NCI-H1048 (cell line): ENCODE measurements around the gene CCDC88C.

Experiments used
- DNase-seq: peaks from one replicate; lab custom pipeline; 2025; lab: John Stamatoyannopoulos, UW

The CCDC88C gene

GRCh38 chr14:91396959-91397815 is 20.4 kb downstream of the CCDC88C start:
- no peak for DNase-seq

- no peak for DNase-seq
Observed at GRCh38 chr14:91396013-91396660, 21.5 kb downstream of the CCDC88C start.

- DNase-seq = no peak
Observed at GRCh38 chr14:91395466-91395865, 22.2 kb downstream of the CCDC88C start.

- no peak for DNase-seq
Observed at GRCh38 chr14:91394105-91395081, 23.2 kb downstream of the CCDC88C start.

DNA sequence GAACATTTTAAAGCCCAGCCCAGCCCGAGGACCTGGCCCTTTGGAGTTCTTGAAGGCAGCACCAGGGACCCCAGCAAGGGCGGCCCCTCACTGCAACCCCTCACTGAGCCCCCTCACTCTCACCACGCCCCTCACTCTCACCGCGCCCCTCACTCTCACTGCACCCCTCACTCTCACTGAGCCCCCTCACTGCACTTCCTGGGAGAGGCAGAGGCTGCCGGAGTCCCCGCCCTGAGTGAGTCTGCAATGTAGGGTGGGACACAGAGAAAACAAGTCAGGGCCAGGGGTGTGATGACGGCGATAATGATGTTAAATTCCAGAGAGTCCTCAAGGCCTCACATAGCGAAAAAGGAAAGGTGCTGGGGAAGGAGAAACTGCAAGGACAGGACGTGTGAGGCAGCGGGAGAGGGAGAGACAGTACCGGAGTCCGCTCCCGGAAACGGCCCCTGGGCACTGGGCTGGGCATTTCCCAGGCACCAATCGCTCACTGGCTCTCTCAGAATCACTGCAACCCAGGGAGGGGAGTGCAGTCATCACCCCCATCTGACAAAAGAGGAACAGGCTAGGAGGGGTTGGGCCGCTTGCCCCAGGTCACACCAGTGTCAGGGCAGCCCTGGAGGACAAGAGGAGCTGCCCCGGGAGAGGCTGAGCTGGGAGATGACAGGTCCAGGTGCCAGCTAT is 24.9 kb downstream of the CCDC88C start:
- no peak for DNase-seq

GRCh38 chr14:91390165-91390778 is 27.3 kb downstream of the CCDC88C start:
- no peak for DNase-seq

- DNase-seq = no peak
Observed at GRCh38 chr14:91389150-91389549, 28.5 kb downstream of the CCDC88C start.

GRCh38 chr14:91388551-91388975 is 29.1 kb downstream of the CCDC88C start:
- DNase-seq = no peak

GRCh38 chr14:91387951-91388381 is 29.7 kb downstream of the CCDC88C start:
- no peak for DNase-seq

GRCh38 chr14:91387169-91387835 is 30.3 kb downstream of the CCDC88C start:
- DNase-seq = no peak

GRCh38 chr14:91385697-91386096 is 31.9 kb downstream of the CCDC88C start:
- no peak for DNase-seq

GRCh38 chr14:91385224-91385623 is 32.4 kb downstream of the CCDC88C start:
- no peak for DNase-seq

DNA sequence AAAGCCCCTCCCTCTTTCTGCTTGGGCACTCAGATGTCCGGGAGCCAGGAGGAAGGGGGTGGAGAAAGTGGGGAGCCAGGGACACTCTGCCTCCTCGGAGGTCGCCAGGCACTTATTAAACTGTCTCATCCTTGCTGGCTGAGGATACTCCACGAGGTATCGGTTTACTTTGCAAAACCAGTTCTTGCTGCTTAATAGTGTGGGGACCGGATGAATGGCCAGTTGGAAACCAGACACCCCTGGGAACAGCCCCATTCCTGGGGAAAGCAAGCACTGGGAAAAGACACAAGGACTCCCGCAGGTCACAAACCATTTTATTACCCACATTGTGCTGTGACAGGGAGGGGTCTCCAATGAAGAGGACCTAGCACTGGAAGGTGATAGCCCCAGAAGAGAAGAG is 34.2 kb downstream of the CCDC88C start:
- DNase-seq = no peak

GRCh38 chr14:91381801-91382670 is 35.6 kb downstream of the CCDC88C start:
- DNase-seq = no peak

- DNase-seq = no peak
Observed at GRCh38 chr14:91380610-91381371, 36.8 kb downstream of the CCDC88C start.

DNA sequence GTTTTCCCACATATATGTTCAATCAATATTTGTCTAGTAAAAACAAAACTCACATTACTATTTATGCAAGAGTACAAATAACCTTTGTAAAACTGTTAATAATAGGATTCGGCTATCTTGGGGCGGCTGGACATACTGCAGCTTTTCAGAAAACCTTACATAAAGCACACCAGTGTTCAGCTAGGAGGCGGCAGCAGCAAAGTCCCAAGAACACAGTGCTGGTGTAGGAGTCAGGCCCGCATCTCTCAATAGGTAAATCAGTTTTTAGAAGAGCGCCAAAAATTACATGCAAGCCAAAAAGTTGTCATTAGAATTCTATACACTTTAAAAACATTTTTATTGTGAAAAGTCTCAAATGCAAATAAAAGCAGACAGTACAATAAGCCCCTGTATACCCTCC is 37.5 kb downstream of the CCDC88C start:
- DNase-seq = no peak

DNA sequence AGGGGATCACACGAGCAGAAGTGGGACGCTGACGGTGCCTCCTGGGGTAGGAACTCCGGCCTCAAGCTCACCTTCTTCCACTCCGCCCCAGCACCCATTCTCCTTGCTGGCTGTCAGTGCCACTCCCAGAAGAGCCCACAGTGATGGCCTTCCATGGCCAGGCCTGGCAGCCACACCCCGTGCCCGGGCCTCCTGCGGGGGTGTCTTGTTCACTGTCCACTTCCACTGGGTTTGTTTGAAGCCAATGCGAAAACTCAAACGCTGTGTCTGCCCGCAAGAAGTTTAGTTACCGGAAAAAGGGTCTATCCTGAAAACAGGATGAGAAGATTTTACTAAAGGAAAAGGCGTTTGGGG is 38.1 kb downstream of the CCDC88C start:
- no peak for DNase-seq

- DNase-seq = no peak
Observed at GRCh38 chr14:91378930-91379578, 38.6 kb downstream of the CCDC88C start.
